HEK293 (cell line): ENCODE data around the gene STRN3.

Experiments used
- GFI1B ChIP-seq: fragments of 450-650 bp; formaldehyde crosslinking; IDR thresholded peaks from 2 replicates; pipeline ENCODE4 v1.5.1; 2016; ENCODE audit warnings: missing biosample characterization, missing genetic modification characterization
- GLI2 ChIP-seq: fragments of 450-650 bp; formaldehyde crosslinking; IDR thresholded peaks from 2 replicates; pipeline ENCODE4; 2017; ENCODE audit warnings: missing biosample characterization, missing genetic modification characterization, low read depth, borderline replicate concordance
- KLF1 ChIP-seq: fragments of 450-650 bp; formaldehyde crosslinking; IDR thresholded peaks from 2 replicates; pipeline ENCODE4 v1.5.1; 2016; ENCODE audit warnings: missing biosample characterization, missing genetic modification characterization
- SCRT1 ChIP-seq: fragments of 450-650 bp; formaldehyde crosslinking; IDR thresholded peaks from 2 replicates; pipeline ENCODE4 v1.5.1; 2016; ENCODE audit warnings: missing biosample characterization, missing genetic modification characterization, borderline replicate concordance
- SCRT2 ChIP-seq: fragments of 450-650 bp; formaldehyde crosslinking; IDR thresholded peaks from 2 replicates; pipeline ENCODE4 v1.5.1; 2016; ENCODE audit warnings: missing biosample characterization, missing genetic modification characterization
- SETDB1 ChIP-seq: IDR thresholded peaks from one replicate; pipeline ENCODE4 v1.6.1; 2017; ENCODE audit warnings: mild to moderate bottlenecking, low read length, moderate library complexity, mixed read lengths; ENCODE audit not compliant: insufficient read length
- SP2 ChIP-seq: fragments of 450-650 bp; formaldehyde crosslinking; IDR thresholded peaks from 2 replicates; pipeline ENCODE4 v1.5.1; 2016; ENCODE audit warnings: missing biosample characterization, missing genetic modification characterization
- ZBTB1 ChIP-seq: fragments of 450-650 bp; formaldehyde crosslinking; IDR thresholded peaks from 2 replicates; pipeline ENCODE4 v1.5.1; 2016; ENCODE audit warnings: missing biosample characterization, missing genetic modification characterization
- ZBTB17 ChIP-seq: fragments of 450-650 bp; formaldehyde crosslinking; IDR thresholded peaks from 2 replicates; pipeline ENCODE4 v1.5.1; 2016; ENCODE audit warnings: missing biosample characterization, missing genetic modification characterization
- ZBTB48 ChIP-seq: fragments of 450-650 bp; formaldehyde crosslinking; IDR thresholded peaks from 2 replicates; pipeline ENCODE4 v1.5.1; 2016; ENCODE audit warnings: missing biosample characterization, missing genetic modification characterization
- ZFP41 ChIP-seq: fragments of 450-650 bp; formaldehyde crosslinking; IDR thresholded peaks from 2 replicates; pipeline ENCODE4 v1.5.1; 2016; ENCODE audit warnings: missing biosample characterization, missing genetic modification characterization, borderline replicate concordance
- ZNF112 ChIP-seq: fragments of 450-650 bp; formaldehyde crosslinking; IDR thresholded peaks from 2 replicates; pipeline ENCODE4 v1.5.0; 2017; ENCODE audit warnings: missing biosample characterization, missing genetic modification characterization
- ZNF114 ChIP-seq: fragments of 450-650 bp; formaldehyde crosslinking; IDR thresholded peaks from 2 replicates; pipeline ENCODE4 v1.5.0; 2017; ENCODE audit warnings: missing biosample characterization, missing genetic modification characterization
- ZNF501 ChIP-seq: fragments of 450-650 bp; formaldehyde crosslinking; IDR thresholded peaks from 2 replicates; pipeline ENCODE4 v1.5.1; 2016; ENCODE audit warnings: missing biosample characterization, missing genetic modification characterization
- ZNF561 ChIP-seq: fragments of 450-650 bp; IDR thresholded peaks from 2 replicates; pipeline ENCODE4 v1.5.1; 2018; ENCODE audit warnings: missing biosample characterization, missing genetic modification characterization, borderline replicate concordance
- ZNF624 ChIP-seq: fragments of 450-650 bp; formaldehyde crosslinking; IDR thresholded peaks from 2 replicates; pipeline ENCODE4 v1.5.1; 2017; ENCODE audit warnings: missing biosample characterization, missing genetic modification characterization
- ZNF654 ChIP-seq: fragments of 450-650 bp; formaldehyde crosslinking; IDR thresholded peaks from 2 replicates; pipeline ENCODE4 v1.5.1; 2016; ENCODE audit warnings: low read depth, missing biosample characterization, missing genetic modification characterization
- ZNF792 ChIP-seq: fragments of 450-650 bp; formaldehyde crosslinking; IDR thresholded peaks from 2 replicates; pipeline ENCODE4 v1.5.1; 2016; ENCODE audit warnings: missing biosample characterization, missing genetic modification characterization
- ZNF837 ChIP-seq: fragments of 450-650 bp; formaldehyde crosslinking; IDR thresholded peaks from 2 replicates; pipeline ENCODE4 v1.5.1; 2016; ENCODE audit warnings: missing biosample characterization, missing genetic modification characterization
- TF ChIP-seq, protein P1 (sequence below): fragments of 450-650 bp; formaldehyde crosslinking; IDR thresholded peaks from 2 replicates; pipeline ENCODE4 v1.5.1; 2016; ENCODE audit warnings: missing biosample characterization, missing genetic modification characterization, borderline replicate concordance
- TF ChIP-seq, protein P2 (sequence below): fragments of 450-650 bp; formaldehyde crosslinking; IDR thresholded peaks from 2 replicates; pipeline ENCODE4; 2016; ENCODE audit warnings: missing biosample characterization, missing genetic modification characterization
- TF ChIP-seq, protein P3 (sequence below): fragments of 450-650 bp; formaldehyde crosslinking; conservative IDR thresholded peaks from 2 replicates; pipeline ENCODE4 v1.5.1; 2016; ENCODE audit warnings: low read depth, missing biosample characterization, missing genetic modification characterization
- TF ChIP-seq, protein P4 (sequence below): fragments of 450-650 bp; formaldehyde crosslinking; IDR thresholded peaks from 2 replicates; pipeline ENCODE4 v1.5.1; 2017; ENCODE audit warnings: missing biosample characterization, mild to moderate bottlenecking, missing genetic modification characterization, moderate library complexity
- TF ChIP-seq, protein P5 (sequence below): fragments of 450-650 bp; formaldehyde crosslinking; optimal IDR thresholded peaks from 2 replicates; pipeline ENCODE3; 2016; ENCODE audit warnings: missing biosample characterization, mild to moderate bottlenecking, missing genetic modification characterization
- TF ChIP-seq, protein P6 (sequence below): fragments of 450-650 bp; formaldehyde crosslinking; IDR thresholded peaks from 2 replicates; pipeline ENCODE4 v1.5.1; 2016; ENCODE audit warnings: missing biosample characterization, missing genetic modification characterization
- TF ChIP-seq, protein P7 (sequence below): fragments of 450-650 bp; formaldehyde crosslinking; IDR thresholded peaks from 2 replicates; pipeline ENCODE4 v1.5.1; 2016; ENCODE audit warnings: missing biosample characterization, missing genetic modification characterization

Gene STRN3

DNA sequence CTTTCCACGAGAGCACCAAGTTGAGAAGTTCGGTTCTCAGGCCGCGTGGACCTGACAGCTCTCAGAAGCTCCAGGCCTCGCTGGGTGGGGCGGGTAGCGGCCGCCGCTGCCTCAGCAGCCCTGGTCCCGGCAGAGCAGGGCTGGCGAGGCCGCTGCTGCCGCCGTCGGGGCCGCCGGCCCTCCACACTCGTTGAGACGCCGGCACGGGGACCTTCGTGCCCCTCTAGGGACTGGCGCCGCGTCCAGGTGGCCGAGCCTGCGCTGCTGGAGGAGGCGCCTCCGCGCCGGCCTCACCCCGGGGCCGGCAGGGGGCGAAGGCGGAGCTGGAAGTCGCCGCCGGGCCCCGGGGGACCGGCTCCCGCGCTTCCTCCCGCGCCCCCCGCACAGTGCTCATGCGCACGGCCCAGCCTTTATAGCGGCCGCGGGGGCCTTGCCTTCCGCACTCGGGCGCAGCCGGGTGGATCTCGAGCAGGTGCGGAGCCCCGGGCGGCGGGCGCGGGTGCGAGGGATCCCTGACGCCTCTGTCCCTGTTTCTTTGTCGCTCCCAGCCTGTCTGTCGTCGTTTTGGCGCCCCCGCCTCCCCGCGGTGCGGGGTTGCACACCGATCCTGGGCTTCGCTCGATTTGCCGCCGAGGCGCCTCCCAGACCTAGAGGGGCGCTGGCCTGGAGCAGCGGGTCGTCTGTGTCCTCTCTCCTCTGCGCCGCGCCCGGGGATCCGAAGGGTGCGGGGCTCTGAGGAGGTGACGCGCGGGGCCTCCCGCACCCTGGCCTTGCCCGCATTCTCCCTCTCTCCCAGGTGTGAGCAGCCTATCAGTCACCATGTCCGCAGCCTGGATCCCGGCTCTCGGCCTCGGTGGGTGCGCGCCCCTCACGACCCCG, 151.8 kb downstream of the STRN3 start, which contains the start of gene COCH (continued):
- no peak for TF ChIP-seq SP2 (tag by site-specific recombination)
- TF ChIP-seq KLF1: 0 out of 2 replicates have a peak, but pooled peaks have one; percentile 21
- TF ChIP-seq, protein P1, sequence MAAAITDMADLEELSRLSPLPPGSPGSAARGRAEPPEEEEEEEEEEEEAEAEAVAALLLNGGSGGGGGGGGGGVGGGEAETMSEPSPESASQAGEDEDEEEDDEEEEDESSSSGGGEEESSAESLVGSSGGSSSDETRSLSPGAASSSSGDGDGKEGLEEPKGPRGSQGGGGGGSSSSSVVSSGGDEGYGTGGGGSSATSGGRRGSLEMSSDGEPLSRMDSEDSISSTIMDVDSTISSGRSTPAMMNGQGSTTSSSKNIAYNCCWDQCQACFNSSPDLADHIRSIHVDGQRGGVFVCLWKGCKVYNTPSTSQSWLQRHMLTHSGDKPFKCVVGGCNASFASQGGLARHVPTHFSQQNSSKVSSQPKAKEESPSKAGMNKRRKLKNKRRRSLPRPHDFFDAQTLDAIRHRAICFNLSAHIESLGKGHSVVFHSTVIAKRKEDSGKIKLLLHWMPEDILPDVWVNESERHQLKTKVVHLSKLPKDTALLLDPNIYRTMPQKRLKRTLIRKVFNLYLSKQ (tag by site-specific recombination): no peak
- no peak for TF ChIP-seq ZNF792 (tag by site-specific recombination)
- no peak for TF ChIP-seq GFI1B (tag by site-specific recombination)
- peak; percentile 87; the same call in 1 of the 2 replicates for TF ChIP-seq ZNF561
- TF ChIP-seq ZBTB17 (tag by site-specific recombination): peak; percentile 97
- peak; percentile 59 for TF ChIP-seq ZBTB48
- TF ChIP-seq ZNF654 (tag by site-specific recombination): no peak
- no peak for TF ChIP-seq ZNF837 (tag by site-specific recombination)
- TF ChIP-seq, protein P2, sequence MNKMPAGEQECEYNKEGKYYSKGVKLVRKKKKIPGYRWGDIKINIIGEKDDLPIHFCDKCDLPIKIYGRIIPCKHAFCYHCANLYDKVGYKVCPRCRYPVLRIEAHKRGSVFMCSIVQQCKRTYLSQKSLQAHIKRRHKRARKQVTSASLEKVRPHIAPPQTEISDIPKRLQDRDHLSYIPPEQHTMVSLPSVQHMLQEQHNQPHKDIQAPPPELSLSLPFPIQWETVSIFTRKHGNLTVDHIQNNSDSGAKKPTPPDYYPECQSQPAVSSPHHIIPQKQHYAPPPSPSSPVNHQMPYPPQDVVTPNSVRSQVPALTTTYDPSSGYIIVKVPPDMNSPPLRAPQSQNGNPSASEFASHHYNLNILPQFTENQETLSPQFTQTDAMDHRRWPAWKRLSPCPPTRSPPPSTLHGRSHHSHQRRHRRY (tag by site-specific recombination): no peak
- TF ChIP-seq ZFP41: no peak
- TF ChIP-seq SETDB1: no peak
- TF ChIP-seq ZNF501: peak; percentile 61; the same call in 1 of the 2 replicates
- TF ChIP-seq SCRT1 (tag by site-specific recombination): no peak
- no peak for TF ChIP-seq ZNF112 (tag by site-specific recombination)
- TF ChIP-seq, protein P3, sequence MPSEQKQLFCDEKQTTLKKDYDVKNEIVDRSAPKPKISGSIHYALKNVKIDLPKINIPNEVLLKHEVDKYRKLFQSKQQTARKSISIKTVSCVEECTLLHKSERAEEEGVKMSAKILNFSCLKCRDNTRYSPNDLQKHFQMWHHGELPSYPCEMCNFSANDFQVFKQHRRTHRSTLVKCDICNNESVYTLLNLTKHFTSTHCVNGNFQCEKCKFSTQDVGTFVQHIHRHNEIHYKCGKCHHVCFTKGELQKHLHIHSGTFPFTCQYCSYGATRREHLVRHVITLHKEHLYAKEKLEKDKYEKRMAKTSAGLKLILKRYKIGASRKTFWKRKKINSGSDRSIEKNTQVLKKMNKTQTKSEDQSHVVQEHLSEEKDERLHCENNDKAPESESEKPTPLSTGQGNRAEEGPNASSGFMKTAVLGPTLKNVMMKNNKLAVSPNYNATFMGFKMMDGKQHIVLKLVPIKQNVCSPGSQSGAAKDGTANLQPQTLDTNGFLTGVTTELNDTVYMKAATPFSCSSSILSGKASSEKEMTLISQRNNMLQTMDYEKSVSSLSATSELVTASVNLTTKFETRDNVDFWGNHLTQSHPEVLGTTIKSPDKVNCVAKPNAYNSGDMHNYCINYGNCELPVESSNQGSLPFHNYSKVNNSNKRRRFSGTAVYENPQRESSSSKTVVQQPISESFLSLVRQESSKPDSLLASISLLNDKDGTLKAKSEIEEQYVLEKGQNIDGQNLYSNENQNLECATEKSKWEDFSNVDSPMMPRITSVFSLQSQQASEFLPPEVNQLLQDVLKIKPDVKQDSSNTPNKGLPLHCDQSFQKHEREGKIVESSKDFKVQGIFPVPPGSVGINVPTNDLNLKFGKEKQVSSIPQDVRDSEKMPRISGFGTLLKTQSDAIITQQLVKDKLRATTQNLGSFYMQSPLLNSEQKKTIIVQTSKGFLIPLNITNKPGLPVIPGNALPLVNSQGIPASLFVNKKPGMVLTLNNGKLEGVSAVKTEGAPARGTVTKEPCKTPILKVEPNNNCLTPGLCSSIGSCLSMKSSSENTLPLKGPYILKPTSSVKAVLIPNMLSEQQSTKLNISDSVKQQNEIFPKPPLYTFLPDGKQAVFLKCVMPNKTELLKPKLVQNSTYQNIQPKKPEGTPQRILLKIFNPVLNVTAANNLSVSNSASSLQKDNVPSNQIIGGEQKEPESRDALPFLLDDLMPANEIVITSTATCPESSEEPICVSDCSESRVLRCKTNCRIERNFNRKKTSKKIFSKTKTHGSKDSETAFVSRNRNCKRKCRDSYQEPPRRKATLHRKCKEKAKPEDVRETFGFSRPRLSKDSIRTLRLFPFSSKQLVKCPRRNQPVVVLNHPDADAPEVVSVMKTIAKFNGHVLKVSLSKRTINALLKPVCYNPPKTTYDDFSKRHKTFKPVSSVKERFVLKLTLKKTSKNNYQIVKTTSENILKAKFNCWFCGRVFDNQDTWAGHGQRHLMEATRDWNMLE (tag by site-specific recombination): no peak
- TF ChIP-seq SCRT2 (tag by site-specific recombination): no peak
- peak; percentile 90; the same call in 1 of the 2 replicates for TF ChIP-seq ZBTB1 (tag by site-specific recombination)
- TF ChIP-seq, protein P4, sequence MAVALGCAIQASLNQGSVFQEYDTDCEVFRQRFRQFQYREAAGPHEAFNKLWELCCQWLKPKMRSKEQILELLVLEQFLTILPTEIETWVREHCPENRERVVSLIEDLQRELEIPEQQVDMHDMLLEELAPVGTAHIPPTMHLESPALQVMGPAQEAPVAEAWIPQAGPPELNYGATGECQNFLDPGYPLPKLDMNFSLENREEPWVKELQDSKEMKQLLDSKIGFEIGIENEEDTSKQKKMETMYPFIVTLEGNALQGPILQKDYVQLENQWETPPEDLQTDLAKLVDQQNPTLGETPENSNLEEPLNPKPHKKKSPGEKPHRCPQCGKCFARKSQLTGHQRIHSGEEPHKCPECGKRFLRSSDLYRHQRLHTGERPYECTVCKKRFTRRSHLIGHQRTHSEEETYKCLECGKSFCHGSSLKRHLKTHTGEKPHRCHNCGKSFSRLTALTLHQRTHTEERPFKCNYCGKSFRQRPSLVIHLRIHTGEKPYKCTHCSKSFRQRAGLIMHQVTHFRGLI: no peak
- no peak for TF ChIP-seq ZNF624 (tag by site-specific recombination)
- TF ChIP-seq GLI2 (tag by site-specific recombination): no peak
- TF ChIP-seq, protein P5, sequence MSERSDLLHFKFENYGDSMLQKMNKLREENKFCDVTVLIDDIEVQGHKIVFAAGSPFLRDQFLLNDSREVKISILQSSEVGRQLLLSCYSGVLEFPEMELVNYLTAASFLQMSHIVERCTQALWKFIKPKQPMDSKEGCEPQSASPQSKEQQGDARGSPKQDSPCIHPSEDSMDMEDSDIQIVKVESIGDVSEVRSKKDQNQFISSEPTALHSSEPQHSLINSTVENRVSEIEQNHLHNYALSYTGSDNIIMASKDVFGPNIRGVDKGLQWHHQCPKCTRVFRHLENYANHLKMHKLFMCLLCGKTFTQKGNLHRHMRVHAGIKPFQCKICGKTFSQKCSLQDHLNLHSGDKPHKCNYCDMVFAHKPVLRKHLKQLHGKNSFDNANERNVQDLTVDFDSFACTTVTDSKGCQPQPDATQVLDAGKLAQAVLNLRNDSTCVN: peak; percentile 93
- TF ChIP-seq ZNF114 (tag by site-specific recombination): no peak
- TF ChIP-seq, protein P6, sequence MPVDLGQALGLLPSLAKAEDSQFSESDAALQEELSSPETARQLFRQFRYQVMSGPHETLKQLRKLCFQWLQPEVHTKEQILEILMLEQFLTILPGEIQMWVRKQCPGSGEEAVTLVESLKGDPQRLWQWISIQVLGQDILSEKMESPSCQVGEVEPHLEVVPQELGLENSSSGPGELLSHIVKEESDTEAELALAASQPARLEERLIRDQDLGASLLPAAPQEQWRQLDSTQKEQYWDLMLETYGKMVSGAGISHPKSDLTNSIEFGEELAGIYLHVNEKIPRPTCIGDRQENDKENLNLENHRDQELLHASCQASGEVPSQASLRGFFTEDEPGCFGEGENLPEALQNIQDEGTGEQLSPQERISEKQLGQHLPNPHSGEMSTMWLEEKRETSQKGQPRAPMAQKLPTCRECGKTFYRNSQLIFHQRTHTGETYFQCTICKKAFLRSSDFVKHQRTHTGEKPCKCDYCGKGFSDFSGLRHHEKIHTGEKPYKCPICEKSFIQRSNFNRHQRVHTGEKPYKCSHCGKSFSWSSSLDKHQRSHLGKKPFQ (tag by site-specific recombination): no peak
- TF ChIP-seq, protein P7, sequence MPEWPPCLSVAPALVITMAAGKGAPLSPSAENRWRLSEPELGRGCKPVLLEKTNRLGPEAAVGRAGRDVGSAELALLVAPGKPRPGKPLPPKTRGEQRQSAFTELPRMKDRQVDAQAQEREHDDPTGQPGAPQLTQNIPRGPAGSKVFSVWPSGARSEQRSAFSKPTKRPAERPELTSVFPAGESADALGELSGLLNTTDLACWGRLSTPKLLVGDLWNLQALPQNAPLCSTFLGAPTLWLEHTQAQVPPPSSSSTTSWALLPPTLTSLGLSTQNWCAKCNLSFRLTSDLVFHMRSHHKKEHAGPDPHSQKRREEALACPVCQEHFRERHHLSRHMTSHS (tag by site-specific recombination): no peak
